LHCN-M2 (cell line): ENCODE results near the gene OR2L13. TPM values are rescaled to one million over a fixed set of nuclear protein-coding genes. Genes with fewer than 3 reads are reported as not detected.
"Not testable (repeated sequence)": the region's sequence is repeated elsewhere in the genome, so short reads cannot be mapped to it uniquely, and the experiment has no call there.

ENCODE experiments used
- DNase-seq: peaks from one replicate; pipeline ENCODE4 v3.0.0-alpha.2; 2012; ENCODE audit warnings: low read depth
- polyA plus RNA-seq: library from polyadenylated mRNA; unstranded; fragments of >200 nt; gene quantifications from one replicate; pipeline ENCODE4 v1.2.1, GENCODE V29; 2012; ENCODE audit warnings: missing spikeins
- total RNA-seq: library from RNA; depleted of rRNA; stranded (reverse); fragments of >200 nt; gene quantifications from 2 replicates; pipeline ENCODE4 v1.2.3, GENCODE V29; 2014; rRNA removed

Gene OR2L13
- not detected in 2 replicates for total RNA-seq
- polyA plus RNA-seq: not detected

- DNase-seq: no peak
Observed at GRCh38 chr1:248094884-248095283, at the start of gene OR2L13. Gene OR2L13 (plus strand): TSS chr1:248095184. CDS start chr1:248099376, 4,192 bp downstream.

GRCh38 chr1:248045209-248045608 lies 49.8 kb upstream of the OR2L13 start:
- DNase-seq: no peak

GRCh38 chr1:248046536-248046935 lies 48.4 kb upstream of the OR2L13 start, which contains the start of gene OR2L3:
Gene OR2L3 (plus strand): TSS chr1:248046836. CDS start chr1:248060682, 13,846 bp downstream.
- no peak for DNase-seq

GRCh38 chr1:248047008-248047407 lies 48.0 kb upstream of the OR2L13 start:
- DNase-seq: no peak

- DNase-seq: no peak
Observed at GRCh38 chr1:248054671-248055070, 40.3 kb upstream of the OR2L13 start.

GRCh38 chr1:248055261-248055660 lies 39.7 kb upstream of the OR2L13 start:
- DNase-seq: no peak

GRCh38 chr1:248065071-248065470 lies 29.9 kb upstream of the OR2L13 start:
- no peak for DNase-seq

- DNase-seq: no peak
Observed at GRCh38 chr1:248065604-248066003, 29.4 kb upstream of the OR2L13 start.

GRCh38 chr1:248083864-248084263 lies 11.1 kb upstream of the OR2L13 start:
- not testable (repeated sequence) for DNase-seq

GRCh38 chr1:248098529-248098928 lies 3.5 kb downstream of the OR2L13 start:
- DNase-seq: no peak

GRCh38 chr1:248102847-248103246 lies 7.9 kb downstream of the OR2L13 start:
- DNase-seq: no peak

- DNase-seq: no peak
Observed at GRCh38 chr1:248111157-248111556, 16.2 kb downstream of the OR2L13 start.

GRCh38 chr1:248114890-248115289 lies 19.9 kb downstream of the OR2L13 start:
- no peak for DNase-seq

GRCh38 chr1:248127653-248128052 lies 32.7 kb downstream of the OR2L13 start:
- no peak for DNase-seq

- no peak for DNase-seq
Observed at GRCh38 chr1:248136811-248137210, 41.8 kb downstream of the OR2L13 start.

- DNase-seq: no peak
Observed at GRCh38 chr1:248140846-248141245, 45.9 kb downstream of the OR2L13 start.

- no peak for DNase-seq
Observed at GRCh38 chr1:248143311-248143710, 48.3 kb downstream of the OR2L13 start.

- DNase-seq: no peak
Observed at GRCh38 chr1:248144513-248145198, 49.7 kb downstream of the OR2L13 start, which contains the start of gene OR2M5. Gene OR2M5 (plus strand): TSS chr1:248145148. CDS start chr1:248145148, 0 bp downstream.

Other genes with a start within 250 kb of the OR2L13 start
- not detected in 2 replicates for gene TRIM58, start 238.0 kb upstream of the OR2L13 start, total RNA-seq
- not detected in 2 replicates for gene OR2W3, start 199.6 kb upstream of the OR2L13 start, total RNA-seq
- gene OR2T8, start 174.9 kb upstream of the OR2L13 start, total RNA-seq: not detected in 2 replicates
- not detected in 2 replicates for gene OR2AJ1, start 170.3 kb upstream of the OR2L13 start, total RNA-seq
- gene OR2L8, start 146.3 kb upstream of the OR2L13 start, total RNA-seq: not detected in 2 replicates
- gene OR2AK2, start 130.0 kb upstream of the OR2L13 start, total RNA-seq: not detected in 2 replicates
- gene OR2L5, start 81.5 kb upstream of the OR2L13 start, total RNA-seq: not detected in 2 replicates
- not detected in 2 replicates for gene OR2L2, start 65.1 kb upstream of the OR2L13 start, total RNA-seq
- not detected in 2 replicates for gene OR2L3, start 48.3 kb upstream of the OR2L13 start, total RNA-seq
- not detected in 2 replicates for gene OR2M5, start 50.0 kb downstream of the OR2L13 start, total RNA-seq
- not detected in 2 replicates for gene OR2M2, start 79.6 kb downstream of the OR2L13 start, total RNA-seq
- gene OR2M3, start 102.1 kb downstream of the OR2L13 start, total RNA-seq: not detected in 2 replicates
- gene OR2M4, start 136.2 kb downstream of the OR2L13 start, total RNA-seq: not detected in 2 replicates
- not detected in 2 replicates for gene OR2T33, start 182.8 kb downstream of the OR2L13 start, total RNA-seq
- gene OR2T12, start 208.2 kb downstream of the OR2L13 start, total RNA-seq: not detected in 2 replicates
- gene OR2M7, start 229.4 kb downstream of the OR2L13 start, total RNA-seq: not detected in 2 replicates